Omental fat pad (tissue), 4 donors: ENCODE data around the gene RPGR. TPM values are rescaled to one million over a fixed set of nuclear protein-coding genes. Genes with fewer than 3 reads are reported as not detected.

Source experiments
- ATAC-seq: fragments of 150-250 bp; one replicate; pipeline ENCODE4 v1.9.1; 2016; ENCODE audit warnings: mild to moderate bottlenecking, moderate library complexity; ENCODE audit not compliant: low FRiP score
- DNase-seq: peaks from one replicate; pipeline ENCODE4 v3.0.0-alpha.2; 2019; ENCODE audit warnings: low spot score
- total RNA-seq, 4 donors: library from RNA; depleted of rRNA; stranded (reverse); fragments of >200 nt; gene quantifications; one replicate each; pipeline ENCODE4 v1.1.0, GENCODE V29; 2016
- TF ChIP-seq, protein P1 (sequence below), 3 donors: fragments of 450-650 bp; IDR thresholded peaks; one replicate each; pipeline ENCODE4 v1.5.1; 2016 to 2017; ENCODE audit warnings: antibody characterized with exemption in 3 of 3, mild to moderate bottlenecking in 3 of 3, moderate library complexity in 2 of 3

RPGR gene
- total RNA-seq, 4 donors from 2014 or later: 19.9 to 67.3 (median 41.3) TPM

DNA sequence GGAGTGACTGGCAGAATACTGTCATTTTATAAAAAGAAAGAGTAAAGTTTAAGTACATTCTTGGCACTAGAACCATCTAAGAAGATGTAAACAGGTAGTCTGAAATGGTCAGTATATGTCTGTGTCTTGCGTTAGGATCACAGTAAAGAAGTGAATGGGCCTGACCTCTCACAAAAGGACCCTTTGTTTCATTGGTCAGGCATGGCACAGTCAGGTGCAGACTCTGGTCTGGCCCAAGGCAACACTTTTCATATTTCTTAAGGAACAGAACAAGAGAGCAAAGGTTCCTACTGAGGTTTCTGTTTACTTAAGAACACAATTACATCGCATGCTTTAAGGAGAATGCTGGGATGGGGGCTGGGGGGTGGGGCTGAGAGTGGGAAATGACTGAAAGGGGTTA, 48.1 kb downstream of the RPGR start:
- DNase-seq (no peak), ATAC-seq (no peak)
- TF ChIP-seq, protein P1, sequence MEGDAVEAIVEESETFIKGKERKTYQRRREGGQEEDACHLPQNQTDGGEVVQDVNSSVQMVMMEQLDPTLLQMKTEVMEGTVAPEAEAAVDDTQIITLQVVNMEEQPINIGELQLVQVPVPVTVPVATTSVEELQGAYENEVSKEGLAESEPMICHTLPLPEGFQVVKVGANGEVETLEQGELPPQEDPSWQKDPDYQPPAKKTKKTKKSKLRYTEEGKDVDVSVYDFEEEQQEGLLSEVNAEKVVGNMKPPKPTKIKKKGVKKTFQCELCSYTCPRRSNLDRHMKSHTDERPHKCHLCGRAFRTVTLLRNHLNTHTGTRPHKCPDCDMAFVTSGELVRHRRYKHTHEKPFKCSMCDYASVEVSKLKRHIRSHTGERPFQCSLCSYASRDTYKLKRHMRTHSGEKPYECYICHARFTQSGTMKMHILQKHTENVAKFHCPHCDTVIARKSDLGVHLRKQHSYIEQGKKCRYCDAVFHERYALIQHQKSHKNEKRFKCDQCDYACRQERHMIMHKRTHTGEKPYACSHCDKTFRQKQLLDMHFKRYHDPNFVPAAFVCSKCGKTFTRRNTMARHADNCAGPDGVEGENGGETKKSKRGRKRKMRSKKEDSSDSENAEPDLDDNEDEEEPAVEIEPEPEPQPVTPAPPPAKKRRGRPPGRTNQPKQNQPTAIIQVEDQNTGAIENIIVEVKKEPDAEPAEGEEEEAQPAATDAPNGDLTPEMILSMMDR (IDR thresholded peaks at IDR 0.05): no peak

DNA sequence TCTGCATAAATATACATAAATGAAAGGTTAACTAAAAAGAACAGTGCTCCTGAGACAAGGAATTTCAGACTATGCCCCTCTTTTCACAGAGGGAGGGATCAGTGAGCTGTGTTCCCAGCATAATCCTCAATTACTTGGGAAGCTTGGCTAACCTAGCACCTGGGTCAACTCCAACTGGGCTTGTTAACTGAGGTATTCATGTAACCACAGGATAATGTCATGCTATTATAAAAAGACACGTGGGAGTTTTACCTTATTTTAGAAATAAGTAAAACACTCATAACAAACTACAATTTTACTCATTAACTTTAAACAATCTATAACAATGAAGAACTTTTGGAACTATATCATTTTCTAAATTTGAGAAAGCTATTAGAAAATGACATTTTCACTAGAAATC, 48.6 kb downstream of the RPGR start:
- ATAC-seq (no peak), DNase-seq (no peak)
- TF ChIP-seq, protein P1 (IDR thresholded peaks at IDR 0.05): no peak

DNA sequence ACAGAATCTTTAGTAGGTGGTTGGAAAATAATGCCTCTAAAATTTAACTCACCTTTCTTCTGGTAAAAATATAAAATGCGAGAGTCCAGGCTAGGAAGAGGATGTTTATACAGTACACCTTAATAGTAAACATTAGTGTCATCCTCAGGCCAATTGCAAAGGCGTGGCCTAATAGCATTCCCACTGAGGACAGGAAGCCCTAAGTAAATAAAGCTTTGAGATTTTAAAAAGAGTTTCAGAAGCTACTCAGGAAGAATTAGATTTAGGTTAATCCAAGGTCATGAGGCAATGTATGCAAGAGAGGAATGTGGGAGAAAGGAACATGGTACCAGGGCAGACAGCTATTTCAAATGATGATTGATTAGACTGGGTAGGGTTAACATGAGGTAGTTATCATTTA, 49.5 kb downstream of the RPGR start:
- TF ChIP-seq, protein P1 (IDR thresholded peaks at IDR 0.05): no peak
- DNase-seq (no peak), ATAC-seq (no peak)

DNA sequence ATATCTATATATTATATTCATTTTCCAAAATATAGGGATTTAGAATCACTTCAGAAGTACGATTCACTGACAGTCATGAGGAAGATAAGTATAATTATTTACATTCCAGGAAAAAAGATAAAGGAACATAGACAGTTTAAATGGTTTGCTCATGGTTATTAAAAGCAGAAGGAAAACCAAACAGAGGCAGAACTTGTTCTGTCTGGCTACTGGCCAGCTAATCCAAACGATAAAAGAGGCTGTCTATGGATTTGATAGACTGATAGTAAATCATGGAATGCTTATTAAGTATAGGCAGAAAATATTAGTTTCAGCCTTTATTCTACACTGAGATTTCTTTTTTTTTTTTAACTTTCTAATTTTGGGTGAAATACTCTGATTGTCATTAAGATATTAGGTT, 50.2 kb downstream of the RPGR start:
- ATAC-seq (no peak), DNase-seq (no peak)
- TF ChIP-seq, protein P1 (IDR thresholded peaks at IDR 0.05): no peak

DNA sequence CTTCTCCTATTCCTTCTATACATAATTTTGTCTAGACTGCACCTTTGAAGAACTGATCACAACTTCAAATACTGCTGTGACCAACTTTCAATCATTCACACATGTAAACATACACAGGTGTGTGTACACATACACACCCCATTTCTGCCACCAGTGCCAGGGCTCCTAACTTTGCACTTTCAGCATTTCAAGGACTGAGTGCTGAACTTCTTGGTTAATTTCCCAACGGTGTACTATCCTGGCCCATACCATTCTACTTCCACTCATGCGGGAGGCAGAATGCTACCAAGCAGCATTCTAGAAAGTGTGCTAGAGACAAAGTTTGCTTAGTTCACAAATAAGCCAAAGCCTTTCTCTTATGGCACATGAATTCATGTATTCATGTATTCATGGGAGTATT, 51.2 kb downstream of the RPGR start:
- TF ChIP-seq, protein P1 (IDR thresholded peaks at IDR 0.05): no peak
- ATAC-seq (no peak), DNase-seq (no peak)

DNA sequence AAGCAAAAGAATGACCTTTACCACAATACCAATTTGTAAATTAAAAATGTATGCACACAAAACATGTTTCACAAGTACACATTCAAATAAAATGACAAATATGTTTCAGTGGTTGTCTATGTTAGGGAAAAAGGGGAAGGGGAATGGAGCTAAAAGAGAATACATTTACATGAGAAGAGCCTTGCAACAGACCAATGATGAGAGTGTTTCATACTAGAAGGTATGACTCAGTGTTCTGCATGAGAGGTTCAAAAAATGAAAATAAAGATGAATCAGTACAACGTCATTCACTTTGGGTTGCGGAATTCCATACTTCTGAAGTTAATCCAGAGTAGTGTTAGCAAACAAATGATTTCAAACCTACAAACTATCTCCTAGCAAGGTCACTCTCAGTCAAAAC, 51.7 kb downstream of the RPGR start:
- DNase-seq (no peak), ATAC-seq (peak; percentile 66)
- TF ChIP-seq, protein P1 (IDR thresholded peaks at IDR 0.05): no peak

DNA sequence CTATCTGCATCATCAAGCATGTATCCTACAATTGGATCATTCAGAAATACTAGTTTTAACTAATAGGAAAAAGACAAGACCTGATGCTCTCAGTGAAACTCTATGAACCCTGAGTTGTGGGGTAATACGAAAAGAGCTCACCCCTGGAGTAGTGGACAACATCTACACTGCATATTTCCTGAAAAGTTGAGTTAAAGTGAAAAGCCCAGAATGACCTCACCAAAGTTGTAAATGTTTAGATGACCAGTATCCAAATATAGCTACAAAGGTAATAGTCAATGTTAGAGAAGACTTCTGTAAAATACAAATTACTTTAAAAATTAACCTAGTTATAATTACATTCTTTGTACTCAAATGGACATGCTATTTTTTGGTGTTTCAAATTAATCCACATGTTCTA, 53.9 kb downstream of the RPGR start:
- TF ChIP-seq, protein P1 (IDR thresholded peaks at IDR 0.05): no peak
- ATAC-seq (no peak), DNase-seq (no peak)
